ENCODE data around the gene PTGDS.

PTGDS gene

DNA sequence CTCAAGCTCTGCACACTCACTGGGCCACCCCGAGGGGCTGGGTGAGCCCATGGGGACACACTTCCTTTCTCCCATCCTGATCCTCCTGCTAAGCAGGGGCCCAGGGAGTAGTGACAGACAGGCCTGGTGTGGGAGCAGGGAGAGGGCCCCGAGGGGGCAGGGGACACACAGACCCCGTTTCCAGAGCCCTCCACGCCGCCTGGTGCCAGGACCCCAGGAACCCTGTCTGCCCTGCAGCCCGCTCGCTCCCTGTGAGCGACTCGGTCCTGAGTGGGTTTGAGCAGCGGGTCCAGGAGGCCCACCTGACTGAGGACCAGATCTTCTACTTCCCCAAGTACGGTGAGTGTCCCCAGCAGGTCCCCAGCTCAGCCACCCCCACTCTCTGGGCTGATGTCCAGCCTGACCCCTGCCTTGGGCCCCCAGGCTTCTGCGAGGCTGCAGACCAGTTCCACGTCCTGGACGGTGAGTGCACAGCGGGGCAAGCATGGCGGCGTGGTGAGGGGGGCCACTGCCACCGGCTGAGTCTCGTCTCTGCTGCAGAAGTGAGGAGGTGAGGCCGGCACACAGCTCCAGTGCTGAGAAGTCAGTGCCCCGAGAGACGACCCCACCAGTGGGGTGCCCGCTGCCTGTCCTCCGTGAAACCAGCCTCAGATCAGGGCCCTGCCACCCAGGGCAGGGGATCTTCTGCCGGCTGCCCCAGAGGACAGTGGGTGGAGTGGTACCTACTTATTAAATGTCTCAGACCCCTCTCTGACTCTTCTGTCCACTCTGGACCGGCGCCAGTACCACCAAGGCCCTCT, 30.9 kb upstream of the PTGDS start:
- DNase-seq (ENCODE audit: low spot score), result no peak

DNA sequence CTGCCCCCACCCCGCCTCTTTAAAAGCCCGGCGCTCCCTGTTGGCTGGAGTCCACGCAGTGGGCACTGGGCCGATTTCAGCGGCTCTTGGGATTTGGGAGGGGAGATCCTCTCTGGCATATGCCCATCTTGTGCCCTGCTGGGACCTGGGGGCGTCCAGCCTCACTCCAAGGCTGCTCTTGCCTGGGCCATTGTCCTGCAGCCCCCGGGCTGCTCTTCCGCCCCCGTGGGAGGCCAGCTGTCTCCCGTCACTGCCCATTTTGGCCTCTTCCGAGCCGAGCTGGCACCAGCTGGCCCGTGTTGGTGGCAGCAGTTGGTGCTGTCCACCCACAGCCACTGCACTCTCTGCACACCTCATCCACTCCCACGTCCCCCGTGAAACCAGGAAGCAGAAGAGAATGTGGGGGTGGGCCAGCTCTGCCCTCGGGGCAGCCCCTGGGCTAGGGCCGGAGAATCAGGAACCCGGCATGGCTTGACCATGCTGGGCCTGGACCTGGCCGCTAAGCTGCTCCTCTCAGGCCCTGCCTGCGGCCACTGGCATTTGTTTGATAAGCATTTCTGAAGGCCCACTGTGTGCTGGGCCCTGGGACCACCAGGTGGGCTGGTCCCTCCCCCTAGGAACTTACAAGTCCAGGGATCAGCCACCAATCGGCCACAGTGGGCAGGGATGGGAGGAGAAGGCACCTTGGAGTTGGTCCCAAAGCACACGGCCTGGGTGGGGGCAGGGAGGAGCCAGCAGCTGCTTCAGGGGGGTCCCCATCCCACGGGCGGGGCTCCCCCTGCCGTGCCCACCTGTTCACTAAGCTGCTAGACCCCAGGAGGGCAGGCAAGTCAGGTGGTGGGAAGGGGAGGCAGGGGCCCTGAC, 30.0 kb upstream of the PTGDS start:
- no peak for DNase-seq (ENCODE audit: low spot score)

DNA sequence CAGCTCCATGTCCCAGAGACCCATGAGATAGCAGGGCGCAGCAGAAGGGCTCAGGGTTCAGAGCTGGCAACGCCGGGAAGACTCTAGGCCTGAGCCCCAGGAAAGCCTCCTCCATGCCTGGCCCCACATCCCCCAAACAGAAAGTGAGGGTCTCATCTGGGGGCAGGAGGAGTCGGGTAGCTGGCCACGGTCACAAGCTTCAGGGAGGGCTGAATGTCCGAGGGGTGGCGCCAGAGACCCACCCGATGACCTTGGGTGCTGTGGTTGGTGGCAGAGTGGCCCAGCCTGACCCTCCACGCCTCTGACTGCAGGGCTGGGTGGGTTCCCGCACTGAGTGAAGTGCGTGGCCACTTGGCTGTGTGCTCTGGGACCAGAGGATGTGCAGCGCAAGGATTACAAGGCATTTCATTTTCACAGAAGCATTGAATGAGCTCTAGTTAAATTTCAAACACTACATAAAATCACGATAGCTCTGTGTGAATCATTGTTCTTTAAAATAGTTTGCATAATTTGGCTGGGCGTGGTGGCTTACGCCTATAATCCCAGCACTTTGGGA, 29.3 kb upstream of the PTGDS start:
- DNase-seq (ENCODE audit: low spot score), result peak; percentile 68

DNA sequence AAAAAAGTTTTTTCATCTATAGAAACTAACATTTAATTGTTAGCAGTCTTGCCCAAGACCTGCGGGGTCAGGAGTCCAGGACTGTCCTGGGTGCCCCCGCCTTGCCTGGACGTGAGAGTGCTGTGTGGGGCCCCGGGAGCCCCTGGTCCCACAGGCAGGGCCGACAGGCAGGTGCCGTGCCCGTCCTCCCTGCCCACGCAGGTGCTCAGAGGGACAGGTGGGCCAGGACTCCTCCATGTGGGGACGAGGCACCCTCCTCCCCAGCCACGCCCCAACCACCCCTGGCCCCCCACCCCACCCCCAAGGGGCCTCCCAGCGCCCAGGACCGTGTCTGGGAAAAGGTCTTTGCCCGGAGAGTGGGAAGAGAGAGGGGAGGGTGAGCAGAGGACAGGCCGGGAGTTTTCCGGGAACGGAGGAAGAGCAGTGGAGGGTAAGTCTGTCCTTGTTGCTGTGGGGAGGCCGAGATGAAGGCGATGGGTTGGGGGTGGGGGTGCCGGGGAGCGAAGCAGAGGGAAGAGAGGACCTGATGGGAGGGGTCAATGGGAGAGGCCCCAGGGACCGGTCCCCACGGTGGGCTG, 28.0 kb upstream of the PTGDS start:
- no peak for DNase-seq (ENCODE audit: low spot score)

DNA sequence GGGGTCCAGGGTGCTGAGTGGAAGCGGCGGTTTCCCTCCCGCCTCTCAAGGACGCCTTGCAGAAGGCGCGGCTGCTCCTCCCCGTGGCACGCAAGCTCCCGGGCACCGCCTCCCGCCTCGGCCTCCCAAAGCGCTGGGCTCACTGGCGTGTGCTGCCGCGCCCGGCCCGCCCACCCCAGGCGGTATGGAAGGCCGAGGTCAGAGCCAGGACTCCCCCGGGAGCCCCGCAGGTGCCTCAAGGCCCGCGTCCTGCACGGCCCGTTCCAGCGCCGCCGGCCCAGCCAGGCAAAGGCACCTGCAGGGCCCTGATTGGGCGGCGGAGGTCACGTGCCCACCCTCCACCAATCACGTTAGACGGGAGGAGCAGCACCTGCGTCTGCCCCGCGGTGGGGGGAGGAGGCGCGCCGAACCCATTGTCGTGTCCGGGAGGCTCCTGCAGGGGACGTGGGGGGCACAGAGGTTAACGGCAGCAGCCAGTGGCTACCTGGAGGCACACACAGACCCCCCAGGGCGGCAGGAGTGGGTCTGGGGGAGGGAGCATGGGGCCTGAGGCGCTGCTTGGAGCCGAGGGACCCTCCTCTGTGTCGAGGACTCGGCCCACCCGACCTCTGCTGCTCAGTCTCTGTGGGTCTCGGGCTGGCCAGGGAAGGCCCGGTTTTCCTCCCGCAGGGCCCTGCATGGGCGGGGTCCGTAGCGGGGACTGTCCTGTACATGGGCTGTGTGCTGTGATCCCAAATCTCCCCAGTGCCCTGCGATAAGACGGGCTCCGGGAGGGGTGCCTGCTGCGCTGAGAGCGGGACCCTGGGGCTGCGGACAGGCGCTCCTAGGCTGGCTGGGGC, 27.3 kb upstream of the PTGDS start:
- peak; percentile 95 for DNase-seq (ENCODE audit: low spot score)

DNA sequence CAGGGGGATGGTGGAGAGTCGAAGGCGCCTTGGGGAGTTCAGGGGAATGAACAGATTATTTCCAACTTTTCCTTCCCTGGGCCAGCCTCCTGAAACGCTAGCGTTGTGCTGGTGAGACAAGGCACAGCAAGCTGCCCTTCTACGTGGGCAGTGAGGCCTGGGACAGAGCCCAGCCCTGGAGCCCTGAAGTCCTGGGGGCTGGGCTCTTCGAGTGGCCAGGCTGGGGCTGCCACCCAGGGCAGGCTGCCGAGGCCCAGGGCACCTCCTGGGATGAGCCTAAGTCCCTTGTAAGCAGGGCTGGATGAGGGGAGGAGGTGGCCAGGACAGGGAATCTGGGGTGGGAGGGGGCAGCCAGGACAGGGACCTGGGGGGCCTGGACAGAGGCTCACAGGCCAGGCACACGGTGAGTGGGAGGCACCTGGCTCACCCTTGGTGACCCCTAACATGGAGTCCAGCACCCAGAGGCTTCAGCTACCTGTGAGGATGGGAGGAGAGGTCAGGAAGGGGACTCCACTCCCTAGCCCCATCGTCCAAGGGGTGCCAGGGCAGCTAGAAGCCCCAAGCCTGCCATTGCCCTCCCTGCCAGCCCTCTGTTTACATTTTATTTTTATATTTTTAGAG, 26.5 kb upstream of the PTGDS start:
- no peak for DNase-seq (ENCODE audit: low spot score)

DNA sequence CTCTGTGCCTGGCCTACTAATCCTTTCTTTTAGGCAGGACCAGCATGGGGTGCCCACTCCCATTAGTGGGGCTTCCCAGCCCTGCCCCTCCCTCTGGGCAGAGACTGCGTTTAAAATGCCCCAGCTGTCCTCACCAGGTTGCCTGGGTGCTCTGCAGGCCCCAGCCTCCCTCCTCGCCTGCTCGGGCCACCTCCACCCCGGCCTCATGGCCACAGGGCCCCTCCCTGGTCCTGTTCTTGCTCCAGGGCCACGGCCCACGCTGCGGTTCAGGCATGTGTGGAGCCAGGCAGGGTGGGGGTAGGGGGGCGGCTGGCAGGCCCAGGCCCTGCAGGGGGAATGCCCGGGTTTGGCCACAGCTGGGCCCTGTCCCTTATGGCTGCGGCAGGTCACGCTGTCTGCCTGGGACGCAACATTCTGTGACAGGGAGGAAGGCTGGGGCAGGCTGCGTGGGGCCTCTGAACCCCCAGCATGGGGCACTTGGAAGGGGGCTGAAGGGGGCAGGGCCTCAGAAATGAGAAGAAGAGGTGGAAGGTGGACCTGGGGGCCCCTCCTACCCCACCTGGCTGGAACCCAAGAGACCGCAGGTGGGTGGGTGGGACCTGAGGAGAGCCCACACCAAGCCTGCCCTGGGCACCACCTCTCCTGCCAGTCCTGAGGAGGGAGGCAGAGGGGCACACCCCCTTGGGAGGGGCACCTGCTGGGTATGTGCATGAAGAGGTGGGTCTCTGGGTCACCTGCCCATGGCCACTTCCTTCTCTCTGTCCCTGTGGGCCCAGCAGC, 25.6 kb upstream of the PTGDS start, which contains the start of gene LCN12:
Gene LCN12, plus strand, starts transcription at position 733 of the 780 bp plus-strand sequence. CDS start 55 bp downstream, outside the sequence.
- DNase-seq (ENCODE audit: low spot score), result no peak

DNA sequence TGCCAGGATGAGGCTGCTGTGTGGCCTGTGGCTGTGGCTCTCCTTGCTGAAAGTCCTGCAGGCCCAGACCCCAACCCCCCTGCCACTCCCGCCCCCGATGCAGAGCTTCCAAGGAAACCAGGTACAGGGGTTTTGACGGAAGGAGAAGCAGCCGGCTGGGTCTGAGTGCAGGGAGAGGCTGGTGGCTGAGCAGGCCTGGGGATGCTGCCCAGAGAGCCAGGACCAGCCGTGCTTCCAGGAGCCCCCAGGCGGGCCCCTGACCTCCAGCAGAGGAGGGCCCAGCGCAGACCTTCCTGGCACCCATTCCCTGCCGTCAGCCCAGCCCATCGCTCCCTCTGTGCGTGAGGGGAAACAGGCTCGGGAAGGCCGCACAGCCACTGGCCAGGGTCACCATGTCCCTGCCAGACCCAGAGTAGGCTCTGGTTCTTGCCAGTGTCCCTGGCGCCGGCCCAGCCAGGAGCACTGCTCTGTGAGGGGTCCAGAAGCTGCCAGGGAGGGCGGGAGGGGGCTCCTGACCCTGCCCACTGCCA, 24.9 kb upstream of the PTGDS start:
- no peak for DNase-seq (ENCODE audit: low spot score)

DNA sequence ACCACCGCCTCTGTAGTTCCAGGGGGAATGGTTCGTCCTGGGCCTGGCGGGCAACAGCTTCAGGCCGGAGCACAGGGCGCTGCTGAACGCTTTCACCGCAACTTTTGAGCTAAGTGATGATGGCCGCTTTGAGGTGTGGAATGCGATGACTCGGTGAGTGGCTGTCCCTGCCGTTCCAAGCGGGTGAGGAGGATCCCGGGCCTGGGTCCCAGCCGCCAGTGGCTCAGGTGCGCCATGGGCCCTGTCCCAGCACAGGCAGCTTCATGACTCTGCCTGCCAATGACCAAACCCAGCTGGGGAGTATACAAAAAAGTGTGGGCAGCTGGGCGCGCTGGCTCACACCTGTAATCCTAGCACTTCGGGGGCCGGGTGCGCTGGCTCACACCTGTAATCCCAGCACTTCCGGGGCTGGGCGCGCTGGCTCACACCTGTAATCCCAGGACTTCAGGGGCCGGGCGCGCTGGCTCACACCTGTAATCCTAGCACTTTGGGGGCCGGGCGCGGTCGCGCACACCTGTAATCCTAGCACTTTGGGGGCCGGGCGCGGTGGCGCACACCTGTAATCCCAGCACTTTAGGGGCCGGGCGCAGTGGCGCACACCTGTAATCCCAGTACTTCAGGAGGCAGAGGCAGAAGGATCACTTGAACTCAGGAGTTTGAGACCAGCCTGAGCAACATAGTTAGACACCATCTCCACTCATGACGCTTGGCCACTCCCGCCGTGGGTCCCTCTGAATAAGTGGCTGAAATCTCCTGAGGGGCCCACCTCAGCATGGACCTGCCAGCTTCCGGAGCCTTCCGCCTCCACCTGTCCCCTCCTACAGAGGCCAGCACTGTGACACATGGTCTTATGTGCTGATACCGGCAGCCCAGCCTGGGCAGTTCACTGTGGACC, 24.2 kb upstream of the PTGDS start:
- no peak for DNase-seq (ENCODE audit: low spot score)

DNA sequence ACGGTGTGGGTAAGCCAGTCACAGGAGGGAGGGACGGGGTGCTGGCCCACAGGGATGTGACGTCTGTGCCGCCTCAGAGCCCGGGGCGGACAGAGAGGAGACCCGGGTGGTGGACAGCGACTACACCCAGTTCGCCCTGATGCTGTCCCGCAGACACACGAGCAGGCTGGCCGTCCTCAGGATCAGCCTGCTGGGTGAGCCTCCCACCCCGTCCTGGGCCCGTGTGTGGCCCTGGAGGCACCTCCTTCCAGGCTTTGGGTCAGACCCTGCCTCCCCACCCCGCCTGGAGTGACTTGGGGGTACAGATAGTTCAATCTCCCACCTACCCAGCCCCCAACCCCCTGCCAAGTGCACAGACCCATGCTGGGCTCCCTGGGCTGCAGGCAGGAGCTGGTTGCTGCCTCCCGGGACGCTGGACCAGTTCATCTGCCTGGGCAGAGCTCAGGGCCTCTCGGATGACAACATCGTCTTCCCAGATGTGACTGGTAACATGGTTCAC, 23.5 kb upstream of the PTGDS start:
- DNase-seq (ENCODE audit: low spot score), result no peak

DNA sequence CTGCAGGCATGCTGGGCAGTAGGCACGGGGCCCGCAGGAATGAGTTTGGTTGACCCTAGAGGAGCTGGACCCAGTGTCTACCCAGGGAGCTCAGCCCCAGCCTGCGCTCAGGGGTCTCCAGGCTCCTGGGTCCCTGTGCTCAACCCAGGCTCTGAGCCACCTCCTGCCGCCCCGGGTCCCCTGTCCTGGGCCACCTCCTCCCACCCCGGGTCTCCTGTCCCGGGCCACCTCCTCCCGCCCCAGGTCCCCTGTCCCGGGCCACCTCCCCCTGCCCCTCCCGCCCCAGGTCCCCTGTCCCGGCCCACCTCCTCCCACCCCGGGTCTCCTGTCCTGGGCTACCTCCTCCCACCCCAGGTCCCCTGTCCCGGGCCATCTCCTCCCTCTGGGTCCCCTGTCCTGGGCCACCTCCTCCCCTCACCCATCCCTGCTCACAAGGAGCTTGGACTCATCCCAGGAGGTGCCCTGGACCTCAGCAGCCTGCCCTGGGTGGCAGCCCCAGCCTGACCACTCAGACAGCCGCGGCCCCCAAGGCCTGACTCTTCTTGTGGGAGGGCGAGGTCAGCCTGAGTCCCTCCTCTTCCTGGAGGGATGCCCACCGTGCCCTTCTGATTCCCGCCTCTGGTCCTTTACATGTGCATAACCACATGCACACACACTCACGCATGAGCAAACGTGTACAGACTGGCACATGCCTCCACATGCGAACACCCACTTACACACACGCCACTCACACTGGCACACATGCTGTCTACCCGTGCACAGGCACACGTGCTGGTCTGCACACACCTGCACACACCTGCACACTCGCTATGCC, 22.8 kb upstream of the PTGDS start:
- DNase-seq (ENCODE audit: low spot score), result no peak

DNA sequence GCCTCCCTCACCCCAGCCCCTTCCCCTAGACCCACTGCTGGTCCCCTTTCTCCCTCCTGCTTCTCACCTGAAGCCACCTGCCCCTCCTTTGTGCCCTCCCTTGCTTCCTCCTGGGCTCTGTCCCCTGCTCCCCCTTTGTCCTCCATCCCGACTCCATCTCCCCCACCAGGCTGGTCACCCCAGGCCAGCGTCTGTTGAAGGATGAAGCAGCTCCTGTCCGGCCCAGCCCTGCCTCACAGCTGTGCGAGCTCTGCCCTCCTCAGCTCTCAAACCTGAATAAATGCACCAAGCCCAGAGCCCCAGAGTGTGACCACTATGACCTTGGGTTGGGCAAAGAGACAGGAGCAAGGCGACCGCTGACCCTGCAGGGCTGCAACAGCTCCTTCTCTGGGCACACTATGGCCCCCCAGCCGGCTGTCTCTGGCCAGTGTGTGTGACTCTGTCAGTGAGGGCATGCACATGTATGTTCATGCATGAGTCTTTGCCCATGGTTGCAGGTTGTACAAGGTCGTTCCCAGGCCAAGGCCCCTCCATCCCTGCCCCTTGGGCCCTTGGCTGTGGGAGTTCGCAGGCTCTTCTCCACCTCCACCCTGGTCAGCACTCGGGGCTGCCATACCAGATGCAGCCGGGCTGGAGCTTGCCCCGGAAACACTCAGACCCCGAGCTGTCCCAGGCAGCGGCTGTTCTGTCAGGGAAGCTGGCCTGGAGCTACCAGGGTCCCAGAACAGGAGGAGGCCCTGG, 21.9 kb upstream of the PTGDS start:
- no peak for DNase-seq (ENCODE audit: low spot score)

DNA sequence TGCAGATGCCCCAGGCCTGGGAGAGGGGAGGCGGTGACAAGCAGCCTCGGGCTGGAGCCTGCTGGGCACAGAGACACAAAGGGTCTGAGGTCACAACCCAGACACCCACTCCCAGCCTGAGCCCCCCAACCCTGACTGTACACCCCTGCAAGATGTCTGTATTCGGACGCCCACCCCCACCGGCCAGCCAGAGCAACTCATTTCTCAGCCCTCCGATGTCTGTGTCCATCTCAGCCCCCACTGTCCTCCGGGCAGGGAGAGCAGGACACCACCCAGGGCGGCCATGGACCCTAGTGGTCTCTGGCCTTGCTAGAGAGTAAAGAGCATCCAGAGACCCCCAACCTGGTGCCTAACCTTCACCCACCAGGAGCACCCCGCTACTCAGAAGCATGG, 21.4 kb upstream of the PTGDS start:
- DNase-seq (ENCODE audit: low spot score), result no peak

DNA sequence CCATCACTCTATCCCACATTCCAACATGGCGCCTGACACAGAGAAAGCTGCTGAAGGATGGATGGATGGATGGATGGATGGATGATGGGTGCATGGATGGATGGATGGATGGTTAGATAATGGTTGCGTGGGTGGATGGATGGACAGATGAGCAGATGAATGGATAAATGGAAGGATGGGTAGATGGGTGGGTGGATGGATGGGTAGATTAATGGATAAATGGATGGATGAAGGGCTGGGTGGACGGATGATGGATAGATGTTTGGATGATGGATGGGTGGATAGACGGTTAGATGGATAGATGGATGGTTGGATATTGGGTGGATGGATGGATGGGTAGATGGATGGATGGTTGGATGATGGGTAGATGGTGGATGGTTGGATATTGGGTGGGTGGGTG, 20.7 kb upstream of the PTGDS start:
- no peak for DNase-seq (ENCODE audit: low spot score)

DNA sequence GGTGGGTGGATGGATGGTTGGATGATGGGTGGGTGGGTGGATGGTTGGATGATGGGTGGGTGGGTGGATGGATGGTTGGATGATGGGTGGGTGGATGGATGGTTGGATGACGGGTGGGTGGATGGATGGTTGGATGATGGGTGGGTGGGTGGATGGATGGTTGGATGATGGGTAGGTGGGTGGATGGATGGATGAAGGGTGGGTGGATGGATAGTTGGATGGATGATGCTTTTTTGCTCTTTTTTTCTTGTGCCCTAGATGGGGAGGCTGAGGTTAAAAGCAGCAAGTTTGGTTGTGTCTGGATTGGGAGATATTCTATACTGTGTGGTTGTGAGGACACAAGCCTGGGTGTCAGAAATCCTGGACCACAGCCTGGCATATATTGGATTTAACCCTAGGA, 19.8 kb upstream of the PTGDS start:
- DNase-seq (ENCODE audit: low spot score), result no peak

DNA sequence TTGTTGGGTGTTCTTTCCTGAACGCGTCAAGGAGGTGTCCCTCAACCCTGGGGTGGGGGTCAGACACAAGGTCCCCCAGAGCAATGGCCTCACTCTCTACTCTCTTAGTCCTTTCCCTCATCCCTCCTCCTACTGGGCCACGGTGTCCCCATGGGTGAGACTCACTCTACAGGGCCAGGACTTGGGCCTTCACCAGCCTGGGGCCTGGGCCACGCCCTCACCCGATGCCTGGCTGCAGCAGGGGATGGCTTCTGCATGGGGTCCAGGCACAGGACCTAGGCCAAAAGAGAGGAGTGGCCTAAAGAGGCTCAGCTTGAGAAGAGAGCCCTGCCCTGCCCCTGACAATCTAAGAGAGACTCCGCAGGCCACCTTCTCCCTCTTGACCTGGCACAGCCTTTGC, 19.4 kb upstream of the PTGDS start:
- no peak for DNase-seq (ENCODE audit: low spot score)

DNA sequence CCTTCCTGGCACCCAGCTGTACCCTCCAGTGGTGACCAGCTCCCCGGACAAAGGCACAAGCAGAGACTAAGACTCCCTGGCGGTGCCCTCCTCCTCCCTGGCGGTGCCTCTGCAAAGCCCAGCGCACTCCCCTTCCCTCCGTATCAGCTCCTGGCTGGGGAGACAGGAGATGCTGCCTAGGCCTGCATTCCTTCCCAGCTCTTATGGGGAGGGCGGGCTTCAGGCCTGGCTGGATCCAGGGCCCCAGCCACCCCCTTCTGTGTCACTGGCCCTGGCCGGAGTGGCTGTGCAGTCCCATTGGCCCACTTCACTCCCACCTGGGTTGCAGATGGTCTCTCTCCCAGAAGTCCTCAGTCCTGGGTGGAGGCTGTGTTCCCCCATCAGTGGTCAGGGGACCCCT, 18.8 kb upstream of the PTGDS start:
- DNase-seq (ENCODE audit: low spot score), result no peak

Data from SW480 (cell line).